GM23248 (cell line): Measurements from ENCODE around the gene GJD4.

ENCODE experiments used
- EZH2 ChIP-seq: fragments of 200-600 bp; sonication (generic); IDR thresholded peaks from 2 replicates; pipeline ENCODE4 v1.6.1; 2018; ENCODE audit warnings: antibody characterized with exemption, mild to moderate bottlenecking; ENCODE audit not compliant: insufficient read depth, poor library complexity, severe bottlenecking
- EZH2phosphoT487 ChIP-seq: fragments of 200-600 bp; sonication (generic); IDR thresholded peaks from 2 replicates; pipeline ENCODE4 v1.6.1; 2018; ENCODE audit warnings: antibody characterized with exemption, moderate library complexity, mild to moderate bottlenecking, low read depth; ENCODE audit not compliant: insufficient read depth

DNA sequence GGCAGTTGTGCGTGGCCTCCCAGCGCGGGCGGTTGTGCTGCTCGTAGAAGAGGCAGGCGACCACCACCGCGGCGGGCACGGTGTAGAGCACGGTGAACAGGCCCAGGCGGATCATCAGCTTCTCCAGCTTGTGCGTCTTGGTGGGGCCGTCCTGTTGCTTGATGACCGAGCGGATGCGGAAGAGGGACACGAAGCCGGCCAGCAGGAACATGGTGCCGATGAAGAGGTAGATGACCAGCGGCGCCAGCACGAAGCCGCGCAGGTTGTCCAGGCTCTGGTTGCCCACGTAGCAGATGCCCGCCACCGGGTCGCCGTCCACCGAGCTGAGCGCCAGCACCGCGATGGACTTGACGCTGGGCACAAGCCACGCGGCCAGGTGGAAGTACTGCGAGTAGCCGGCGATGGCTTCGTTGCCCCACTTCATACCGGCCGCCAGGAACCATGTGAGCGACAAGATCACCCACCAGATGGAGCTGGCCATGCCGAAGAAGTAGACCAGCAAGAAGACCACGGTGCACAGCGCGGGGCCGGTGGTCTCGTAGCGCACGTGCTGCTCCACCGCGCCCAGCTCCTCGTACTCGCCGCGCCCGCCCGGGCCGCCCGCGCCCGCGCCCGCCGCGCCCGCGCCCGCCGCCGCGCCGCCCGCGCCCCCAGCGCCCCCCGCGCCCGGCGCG lies 34.7 kb downstream of the GJD4 start:
- no peak for TF ChIP-seq EZH2phosphoT487
- TF ChIP-seq EZH2 = no peak
